Measurements from ENCODE around the gene P4HB. TPM values are rescaled to one million over a fixed set of nuclear protein-coding genes. Genes with fewer than 3 reads are reported as not detected.

Gene P4HB
- total RNA-seq, 1 donor = 1,240 TPM

DNA sequence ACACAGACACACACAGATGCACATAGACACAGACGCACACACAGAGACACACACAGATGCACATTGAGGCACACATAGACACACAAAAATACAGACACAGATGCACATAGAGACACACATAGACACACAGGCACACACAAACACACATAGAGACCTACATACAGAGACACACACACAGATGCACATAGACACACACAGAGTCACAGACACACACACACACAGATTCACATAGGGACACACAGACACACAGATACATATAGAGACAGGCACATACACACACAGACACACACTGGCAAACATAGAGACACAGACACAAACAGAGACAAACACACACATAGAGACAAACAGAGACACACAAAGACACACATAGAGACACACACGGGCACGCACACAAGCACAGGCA is 66.3 kb downstream of the P4HB start:
- no peak overlapping the region for H3K4me3 ChIP-seq (ENCODE audit: insufficient read depth, low read length)
- no peaks in the 10 kb centered on the region for H4K20me1 ChIP-seq (ENCODE audit: insufficient read depth, low read length)
- TF ChIP-seq CTCF (IDR thresholded peaks at IDR 0.05; ENCODE audit: extremely low read depth, low read depth, low read length) = no peak

More for the DNA sequence above, 66.3 kb downstream of the P4HB start:
- Histone ChIP-seq H3K27me3 (ENCODE audit: insufficient read depth, low read length) (peaks cover 3% of the 10 kb centered on the region), H3K36me3 (ENCODE audit: insufficient read depth, low read length) (no peaks in the 10 kb centered on the region), H3K79me2 (ENCODE audit: insufficient read depth, low read length) (no peaks in the 10 kb centered on the region), H3K9me3 (ENCODE audit: low read depth, low read length) (no peaks in the 10 kb centered on the region), H3K4me1 (ENCODE audit: insufficient read depth, low read length) (no peaks in the 10 kb centered on the region), H3K4me2 (ENCODE audit: insufficient read depth, low read length) (no peak overlapping the region), H2AFZ (ENCODE audit: low read length) (no peak overlapping the region), H3K27ac (ENCODE audit: low read depth, low read length) (no peak overlapping the region)
- DNase-seq (ENCODE audit: insufficient read length, low spot score, missing footprints) = no peak

Other genes with a start within 250 kb of the P4HB start
- gene NPLOC4, start 223.4 kb downstream of the P4HB start, total RNA-seq = 97.8 and 118 TPM in 2 replicates
- gene TSPAN10, start 223.3 kb downstream of the P4HB start, total RNA-seq = 2.9 and 11.5 TPM in 2 replicates
- gene PDE6G, start 204.0 kb downstream of the P4HB start, total RNA-seq = not detected in 2 replicates
- 21.0 and 21.5 TPM in 2 replicates for gene OXLD1, start 193.9 kb downstream of the P4HB start, total RNA-seq
- gene CCDC137, start 193.8 kb downstream of the P4HB start, total RNA-seq = 4.7 and 5.6 TPM in 2 replicates
- 24.5 and 26.1 TPM in 2 replicates for gene ARL16, start 176.7 kb downstream of the P4HB start, total RNA-seq
- gene HGS, start 176.5 kb downstream of the P4HB start, total RNA-seq = 100 and 110 TPM in 2 replicates
- gene MRPL12, start 157.2 kb downstream of the P4HB start, total RNA-seq = 6.2 and 8.8 TPM in 2 replicates
- 7.6 and 8.3 TPM in 2 replicates for gene SLC25A10, start 148.3 kb downstream of the P4HB start, total RNA-seq
- gene GCGR, start 56.4 kb downstream of the P4HB start, total RNA-seq = under 0.01 TPM in 1 of 2 replicates, not detected in the other
- gene MCRIP1, start 27.2 kb downstream of the P4HB start, total RNA-seq = 136 and 163 TPM in 2 replicates
- not detected in 2 replicates for gene PPP1R27, start 25.5 kb downstream of the P4HB start, total RNA-seq
- 120 and 133 TPM in 2 replicates for gene ARHGDIA, start 10.8 kb upstream of the P4HB start, total RNA-seq
- 58.0 and 60.1 TPM in 2 replicates for gene ALYREF, start 31.1 kb upstream of the P4HB start, total RNA-seq
- gene ANAPC11, start 31.2 kb upstream of the P4HB start, total RNA-seq = 105 and 123 TPM in 2 replicates
- under 0.01 TPM in 1 of 2 replicates, not detected in the other for gene NPB, start 41.7 kb upstream of the P4HB start, total RNA-seq
- gene PCYT2, start 50.9 kb upstream of the P4HB start, total RNA-seq = 61.6 and 67.0 TPM in 2 replicates
- gene SIRT7, start 57.6 kb upstream of the P4HB start, total RNA-seq = 15.0 and 22.1 TPM in 2 replicates
- 27.1 and 32.6 TPM in 2 replicates for gene MAFG, start 67.2 kb upstream of the P4HB start, total RNA-seq
- 121 and 141 TPM in 2 replicates for gene PYCR1, start 76.8 kb upstream of the P4HB start, total RNA-seq
- not detected in 2 replicates for gene MYADML2, start 86.7 kb upstream of the P4HB start, total RNA-seq
- gene NOTUM, start 100.7 kb upstream of the P4HB start, total RNA-seq = 0.72 TPM in 1 of 2 replicates, not detected in the other
- gene ASPSCR1, start 117.1 kb upstream of the P4HB start, total RNA-seq = 33.9 and 35.8 TPM in 2 replicates
- gene CENPX, start 162.3 kb upstream of the P4HB start, total RNA-seq = 13.8 and 18.8 TPM in 2 replicates
- 12.1 and 13.4 TPM in 2 replicates for gene LRRC45, start 162.8 kb upstream of the P4HB start, total RNA-seq
- gene RAC3, start 171.1 kb upstream of the P4HB start, total RNA-seq = 0.59 and 1.8 TPM in 2 replicates
- 23.9 and 31.8 TPM in 2 replicates for gene DCXR, start 177.2 kb upstream of the P4HB start, total RNA-seq
- gene RFNG, start 191.3 kb upstream of the P4HB start, total RNA-seq = 46.3 and 52.7 TPM in 2 replicates
- gene GPS1, start 191.4 kb upstream of the P4HB start, total RNA-seq = 90.2 and 93.7 TPM in 2 replicates
- 43.8 and 43.9 TPM in 2 replicates for gene DUS1L, start 205.3 kb upstream of the P4HB start, total RNA-seq
- gene FASN, start 237.7 kb upstream of the P4HB start, total RNA-seq = 120 and 142 TPM in 2 replicates